HL-60 (cell line): ENCODE data around the gene RGS7.

Experiments used
- CTCF ChIP-seq: IDR thresholded peaks from one replicate; pipeline ENCODE4 v1.5.1; 2011; ENCODE audit warnings: low read length, control low read depth, inconsistent platforms; ENCODE audit not compliant: insufficient read depth
- GABPA ChIP-seq: IDR thresholded peaks from 2 replicates; pipeline ENCODE4 v1.6.1; 2012; ENCODE audit warnings: low read depth
- POLR2AphosphoS5 ChIP-seq: IDR thresholded peaks from 2 replicates; pipeline ENCODE4 v1.6.1; 2012; ENCODE audit warnings: low read depth

DNA sequence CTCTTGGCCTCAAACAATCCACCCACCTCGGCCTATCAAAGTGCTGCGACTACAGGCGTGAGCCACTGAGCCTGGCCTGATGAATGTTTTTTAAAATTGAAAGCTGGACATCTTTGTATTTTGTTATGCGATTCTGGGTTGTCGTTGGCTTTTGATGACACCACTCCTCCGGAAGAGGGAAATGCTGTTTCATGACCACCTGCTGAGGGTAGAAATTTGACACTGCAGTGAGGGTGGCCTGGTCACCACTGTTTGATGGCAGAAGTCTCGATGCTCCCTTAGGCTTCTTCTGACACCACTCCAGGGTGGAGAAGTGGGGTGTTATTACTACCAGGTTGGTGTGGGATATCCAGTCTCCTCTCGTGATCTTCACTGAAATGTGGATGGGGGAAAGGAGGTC lies 357.2 kb downstream of the RGS7 start:
- TF ChIP-seq CTCF (no peak), GABPA (no peak), POLR2AphosphoS5 (no peak)
